EL (cell line): Measurements from ENCODE around the gene UNC93B1.

Source experiments
- DNase-seq: peaks from one replicate; pipeline ENCODE4 v3.0.0-alpha.2; 2016

The UNC93B1 gene

GRCh38 chr11:68039526-68040086 lies 35.7 kb upstream of the UNC93B1 start:
- peak; percentile 41 for DNase-seq

- DNase-seq, result peak; percentile 90
Measured at GRCh38 chr11:68038718-68039525, 35.0 kb upstream of the UNC93B1 start, which contains the start of gene TCIRG1. Gene TCIRG1, plus strand, starts transcription at chr11:68039025. Its CDS starts 2,247 bp downstream, at chr11:68041272.

DNA sequence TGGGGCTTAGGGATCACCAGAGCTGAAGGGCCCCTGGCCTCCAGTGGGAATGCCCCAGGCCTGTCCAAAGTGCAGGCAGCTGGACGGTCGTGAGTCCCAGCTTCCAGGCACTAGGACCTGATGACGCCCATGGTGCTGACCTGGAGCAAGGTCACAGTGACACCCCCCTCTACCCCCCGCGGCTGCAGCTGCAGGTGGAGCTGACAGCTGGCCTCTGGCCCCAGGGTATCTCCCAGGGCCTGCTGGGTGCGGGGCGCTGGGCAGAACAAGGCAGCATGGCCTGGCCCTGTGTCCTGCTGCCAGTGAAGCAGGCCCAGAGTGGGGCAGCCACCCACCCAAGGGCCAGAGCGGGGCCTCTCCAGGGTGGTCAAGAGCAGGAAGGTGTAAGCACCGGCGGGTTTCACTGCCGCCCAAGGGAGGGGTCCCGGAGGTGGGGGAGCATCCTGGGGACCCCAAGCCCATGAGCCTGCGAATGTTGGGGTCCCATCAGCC lies 34.4 kb upstream of the UNC93B1 start:
- DNase-seq, result no peak

DNA sequence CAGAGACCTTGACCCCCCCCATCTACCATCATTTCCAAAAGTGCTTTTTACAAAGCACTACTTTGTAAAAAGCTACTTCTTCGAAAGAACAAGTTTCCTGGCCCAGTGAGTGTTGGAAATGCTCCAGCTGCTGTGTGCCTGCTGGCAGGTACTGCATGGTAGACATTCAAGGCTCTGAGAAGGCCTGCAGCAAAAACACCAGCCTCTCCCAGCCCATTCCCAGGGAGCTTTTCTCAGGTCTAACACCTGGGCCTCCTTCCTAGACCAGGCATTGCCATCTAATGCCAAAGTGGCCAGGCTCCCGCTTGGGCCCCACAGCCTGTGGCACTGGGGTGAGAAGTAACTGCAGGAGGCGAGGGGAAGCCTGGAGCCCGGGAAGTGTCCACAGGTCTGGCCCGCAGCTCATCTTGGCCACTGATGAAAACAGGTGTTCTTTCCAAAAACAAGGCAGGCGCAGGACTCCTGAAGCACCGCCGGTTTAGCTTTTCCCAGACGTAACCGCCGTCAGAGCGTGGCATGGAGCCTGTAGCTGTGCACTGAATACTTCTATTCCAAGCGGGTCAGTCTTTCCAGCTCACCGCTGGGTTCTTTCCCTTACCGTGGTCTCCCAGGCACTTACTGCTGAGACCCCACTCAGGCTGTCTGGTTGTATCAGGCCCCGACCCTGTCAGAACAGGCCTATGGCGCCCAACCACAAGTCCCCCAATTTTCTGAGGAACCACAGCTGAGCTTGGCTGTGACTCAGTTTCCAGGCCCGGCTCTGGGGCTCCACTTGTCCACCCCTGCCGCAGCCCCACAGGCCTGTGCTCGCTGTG lies 33.7 kb upstream of the UNC93B1 start:
- no peak for DNase-seq

GRCh38 chr11:68036717-68037239 lies 32.9 kb upstream of the UNC93B1 start:
- no peak for DNase-seq

- no peak for DNase-seq
Measured at GRCh38 chr11:68036141-68036716, 32.3 kb upstream of the UNC93B1 start.

DNA sequence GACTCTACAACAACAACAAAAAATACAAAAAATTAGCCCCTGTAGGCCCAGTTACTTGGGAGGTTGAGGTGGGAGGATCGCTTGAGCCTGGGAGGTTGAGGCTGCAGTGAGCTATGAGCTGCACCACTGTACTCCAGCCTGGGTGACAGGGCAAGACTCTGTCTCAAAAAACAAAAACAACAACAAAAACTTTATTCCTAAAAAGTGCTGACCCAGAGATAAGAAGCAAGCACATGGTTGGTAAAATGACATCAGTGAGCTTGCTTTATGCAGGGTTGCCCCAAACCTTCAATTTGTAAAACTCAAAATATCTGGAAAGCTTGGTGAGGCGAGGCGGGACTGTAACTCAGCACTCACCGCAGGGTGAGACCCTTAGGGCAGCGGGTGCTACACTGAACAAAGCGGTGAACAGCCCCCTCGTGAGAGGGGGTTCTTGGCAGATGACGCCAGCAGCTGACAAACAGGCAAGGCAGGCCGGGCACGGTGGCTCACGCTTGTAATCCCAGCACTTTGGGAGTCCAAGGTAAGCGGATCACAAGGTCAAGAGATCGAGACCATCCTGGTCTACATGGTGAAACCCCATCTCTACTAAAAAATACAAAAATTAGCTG lies 31.5 kb upstream of the UNC93B1 start:
- no peak for DNase-seq

DNA sequence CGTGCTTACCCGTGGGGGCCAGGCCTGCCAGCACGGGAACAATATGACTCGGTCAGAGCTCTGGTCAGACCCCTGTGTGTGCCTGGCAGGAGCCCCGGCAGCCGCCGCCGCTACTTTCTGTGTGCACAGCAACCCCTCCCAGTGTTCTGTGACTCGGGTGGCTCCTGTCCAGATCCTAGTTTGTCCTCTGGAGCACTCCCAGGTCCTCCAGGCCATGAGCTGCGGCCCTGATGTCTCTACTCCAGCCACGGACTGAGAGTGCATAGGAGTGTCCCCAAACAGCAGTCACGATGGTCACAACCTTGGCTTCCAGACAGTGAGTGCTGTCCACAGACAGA lies 29.8 kb upstream of the UNC93B1 start:
- DNase-seq, result no peak

GRCh38 chr11:68032997-68033707 lies 29.3 kb upstream of the UNC93B1 start:
- DNase-seq, result no peak

DNA sequence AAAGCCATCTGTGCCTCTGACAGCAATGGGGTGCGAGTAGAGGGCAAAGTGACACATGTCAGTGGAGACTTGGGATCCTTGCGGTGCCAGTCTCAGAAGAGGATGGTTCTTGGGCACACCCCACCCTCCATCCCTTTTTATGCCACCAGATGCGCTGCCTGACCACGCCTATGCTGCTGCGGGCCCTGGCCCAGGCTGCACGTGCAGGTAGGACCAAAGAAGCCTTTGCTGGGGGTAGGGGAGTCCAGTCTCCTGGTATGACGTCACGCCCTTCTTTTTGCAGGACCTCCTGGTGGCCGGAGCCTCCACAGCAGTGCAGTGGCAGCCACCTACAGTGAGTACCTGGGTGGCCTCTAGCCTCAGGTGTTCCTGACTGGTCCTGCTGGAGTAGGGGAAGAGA lies 28.1 kb upstream of the UNC93B1 start:
- DNase-seq, result no peak

DNA sequence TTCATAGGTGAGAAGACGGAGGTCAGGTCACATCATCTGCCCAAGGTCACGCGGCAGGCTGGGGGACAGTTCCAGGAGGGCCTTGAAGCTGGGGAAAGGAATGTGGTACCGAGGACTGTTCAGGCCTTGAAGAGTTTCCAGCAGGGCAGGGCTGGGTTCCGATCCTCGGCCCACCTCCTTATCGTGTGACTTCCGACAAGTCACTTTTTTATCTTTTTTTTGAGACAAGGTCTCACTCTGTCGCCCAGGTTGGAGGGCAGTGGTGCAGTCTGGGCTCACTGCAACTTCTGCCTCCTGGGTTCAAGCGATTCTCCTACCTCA lies 27.2 kb upstream of the UNC93B1 start:
- no peak for DNase-seq

GRCh38 chr11:68030318-68031143 lies 26.6 kb upstream of the UNC93B1 start, which contains the start of gene NDUFS8:
Gene NDUFS8, plus strand, starts transcription at chr11:68030681. Its CDS starts 1,471 bp downstream, at chr11:68032152.
- DNase-seq, result peak; percentile 100

DNA sequence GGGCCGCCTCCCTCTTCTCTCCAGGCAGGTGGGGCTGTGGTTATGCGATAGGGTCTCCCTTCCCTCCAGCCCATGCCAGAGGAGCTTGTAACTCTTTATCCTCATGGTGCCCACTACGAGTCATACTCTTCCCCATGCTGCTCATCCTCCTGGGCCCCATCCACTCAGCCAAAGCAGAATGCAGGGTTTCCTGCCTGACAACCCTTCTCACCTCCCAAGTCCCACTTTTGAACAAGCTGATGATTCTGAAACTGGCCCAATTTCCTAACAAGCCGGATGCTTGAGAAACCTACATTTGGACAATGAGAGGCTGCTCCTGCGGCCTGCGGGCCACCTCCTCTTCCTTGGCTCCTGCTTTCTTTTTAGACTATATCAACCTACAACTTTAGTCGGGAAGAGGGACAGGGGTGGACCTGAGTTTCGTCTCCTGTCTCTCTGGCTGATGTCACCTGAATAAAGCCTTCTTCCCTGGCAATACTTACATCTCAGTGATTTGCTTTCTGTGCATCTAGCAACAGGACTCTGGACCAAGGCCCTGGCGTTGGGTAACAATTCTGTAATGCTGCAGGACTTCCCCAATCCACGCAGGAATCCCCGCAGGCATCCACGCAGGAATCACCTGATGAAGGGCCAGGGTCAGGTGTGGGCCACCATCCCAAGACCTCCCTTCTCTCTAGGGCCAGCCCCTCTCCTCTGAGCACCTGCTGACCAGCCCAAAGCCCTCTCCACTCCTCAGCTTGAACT lies 25.1 kb upstream of the UNC93B1 start:
- peak; percentile 69 for DNase-seq

DNA sequence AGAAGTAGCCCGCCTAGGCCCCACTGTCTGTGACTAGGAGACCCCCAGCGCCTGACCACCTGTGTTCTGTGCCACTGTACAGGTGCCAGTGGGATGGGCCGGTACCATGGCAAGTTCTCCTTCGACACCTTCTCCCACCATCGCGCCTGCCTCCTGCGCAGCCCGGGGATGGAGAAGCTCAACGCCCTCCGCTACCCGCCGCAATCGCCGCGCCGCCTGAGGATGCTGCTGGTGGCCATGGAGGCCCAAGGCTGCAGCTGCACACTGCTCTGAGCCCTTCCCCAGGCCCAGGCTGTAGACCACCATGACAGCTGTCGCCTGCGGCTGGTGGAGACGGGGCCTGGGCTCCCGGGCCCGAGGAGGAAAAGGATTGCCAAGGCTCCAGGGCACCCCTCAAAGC lies 23.8 kb upstream of the UNC93B1 start:
- no peak for DNase-seq

GRCh38 chr11:68026391-68027105 lies 22.7 kb upstream of the UNC93B1 start:
- DNase-seq, result no peak

DNA sequence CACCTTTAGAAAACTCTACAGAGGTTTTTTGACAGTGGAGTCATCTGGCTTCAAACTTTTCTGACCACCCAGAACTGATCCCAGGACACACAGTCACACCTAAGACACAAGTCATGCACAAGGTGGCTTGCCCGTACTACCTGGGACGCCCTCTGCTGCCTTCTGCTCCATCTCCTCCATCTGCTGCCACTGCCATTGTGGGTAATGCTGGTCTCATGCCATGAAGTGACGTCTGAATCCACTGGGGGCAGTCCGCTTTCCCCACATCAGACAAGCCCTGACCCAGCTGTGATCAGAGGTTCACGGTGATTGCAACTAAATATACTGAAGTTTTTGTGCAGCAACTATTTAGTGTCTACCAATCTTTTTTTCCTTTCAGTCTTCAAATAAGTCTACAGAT lies 21.1 kb upstream of the UNC93B1 start:
- no peak for DNase-seq

DNA sequence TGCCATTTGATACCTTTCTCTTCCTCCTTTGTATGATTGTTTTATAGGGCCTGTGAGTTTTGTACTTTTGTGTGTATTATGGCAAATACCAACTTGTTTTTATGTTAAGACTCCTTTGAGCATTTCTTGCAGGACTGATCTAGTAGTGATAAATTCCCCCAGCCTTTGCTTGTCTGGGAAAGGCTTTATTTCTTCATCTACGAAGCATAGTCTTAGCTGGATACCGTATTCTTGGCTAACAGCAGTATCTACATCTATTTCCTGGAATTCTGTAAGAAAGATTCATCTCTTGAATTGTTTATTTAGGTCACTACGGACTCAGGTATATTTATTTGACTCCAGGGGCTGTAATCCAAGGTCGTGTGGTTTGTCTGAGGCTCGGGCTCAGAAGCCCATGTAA lies 20.6 kb upstream of the UNC93B1 start:
- DNase-seq, result no peak

- no peak for DNase-seq
Measured at GRCh38 chr11:68022531-68022930, 18.6 kb upstream of the UNC93B1 start.

DNA sequence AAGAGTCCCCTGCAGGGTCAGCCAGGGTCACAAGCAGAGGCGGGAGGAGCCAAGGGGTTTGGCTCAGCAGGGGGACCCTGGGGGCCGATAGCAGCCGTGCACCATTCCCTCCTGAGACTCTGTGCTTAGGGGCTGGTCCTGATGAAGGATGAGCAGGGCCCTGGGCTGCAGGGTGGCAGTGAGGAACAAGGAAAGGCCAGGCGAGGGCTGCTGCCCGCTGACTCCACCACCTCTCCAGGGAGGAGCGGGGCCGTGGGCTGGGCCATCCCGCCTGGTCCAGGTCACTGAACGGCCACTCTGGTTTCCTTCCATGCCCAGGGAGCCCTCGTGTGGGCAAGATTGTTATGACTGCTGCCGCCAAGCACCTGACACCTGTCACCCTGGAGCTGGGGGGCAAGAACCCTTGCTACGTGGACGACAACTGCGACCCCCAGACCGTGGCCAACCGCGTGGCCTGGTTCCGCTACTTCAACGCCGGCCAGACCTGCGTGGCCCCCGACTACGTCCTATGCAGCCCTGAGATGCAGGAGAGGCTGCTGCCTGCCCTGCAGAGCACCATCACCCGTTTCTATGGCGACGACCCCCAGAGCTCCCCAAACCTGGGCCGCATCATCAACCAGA lies 17.4 kb upstream of the UNC93B1 start:
- no peak for DNase-seq
